Astrocyte of the cerebellum (primary cell): Measurements from ENCODE around the gene CD46.

Experiments
- DNase-seq: peaks from one replicate; pipeline ENCODE4 v3.0.0-alpha.2; 2011; ENCODE audit warnings: low read depth
- H3K4me3 ChIP-seq: 2 replicates; pipeline ENCODE4 v1.5.1; 2011; ENCODE audit warnings: mild to moderate bottlenecking, low read depth, low read length, moderate library complexity
- CTCF ChIP-seq: IDR thresholded peaks from 2 replicates; pipeline ENCODE4 v1.5.1; 2012; ENCODE audit warnings: low read length, low read depth, moderate library complexity, mild to moderate bottlenecking; ENCODE audit errors: missing control alignments
- in situ Hi-C: cut with HindIII; loops from 2 replicates; pipeline ENCODE4 v1.10.0; 2017; ENCODE audit warnings: low sequenced_read_pairs

Gene CD46

GRCh38 chr1:207754011-207754410, 2.2 kb downstream of the CD46 start:
- in situ Hi-C loops, result no loop called here
- DNase-seq, result no peak
- H3K4me3 ChIP-seq, result no peak overlapping the region
- TF ChIP-seq CTCF, result no peak

GRCh38 chr1:207754974-207755700, 3.3 kb downstream of the CD46 start:
- in situ Hi-C loops, result no loop called here
- no peak overlapping the region for H3K4me3 ChIP-seq
- no peak for DNase-seq
- no peak for TF ChIP-seq CTCF

- no peak for TF ChIP-seq CTCF
- DNase-seq, result no peak
- no peak overlapping the region for H3K4me3 ChIP-seq
Measured at GRCh38 chr1:207755846-207756693, 4.2 kb downstream of the CD46 start.

GRCh38 chr1:207762622-207763021, 10.8 kb downstream of the CD46 start:
- no peak for TF ChIP-seq CTCF
- in situ Hi-C loops, result no loop called here
- DNase-seq, result no peak
- no peak overlapping the region for H3K4me3 ChIP-seq

More at GRCh38 chr1:207755846-207756693, 4.2 kb downstream of the CD46 start:
- in situ Hi-C loops, result no loop called here

GRCh38 chr1:207763091-207763490, 11.2 kb downstream of the CD46 start:
- H3K4me3 ChIP-seq, result no peak overlapping the region
- TF ChIP-seq CTCF, result no peak
- in situ Hi-C loops, result no loop called here
- no peak for DNase-seq

GRCh38 chr1:207763972-207764371, 12.1 kb downstream of the CD46 start:
- no peak overlapping the region for H3K4me3 ChIP-seq
- in situ Hi-C loops, result no loop called here
- no peak for TF ChIP-seq CTCF
- DNase-seq, result no peak
